Activated CD8-positive, alpha-beta memory T cell treated with anti-CD3 and anti-CD28 coated beads for 24 hours (primary cell): ENCODE results near the gene RNF38.
"Not testable (repeated sequence)": the region's sequence is repeated elsewhere in the genome, so short reads cannot be mapped to it uniquely, and the experiment has no call there.

Experiments used
- DNase-seq: peaks from one replicate; pipeline ENCODE4 v3.0.0-alpha.2; 2020

RNF38 gene

GRCh38 chr9:36325081-36325828 lies 74.8 kb downstream of the RNF38 start:
- DNase-seq: no peak

- no peak for DNase-seq
These were observed 76.1 kb downstream of the RNF38 start for GRCh38 chr9:36323926-36324325.

- no peak for DNase-seq
These were observed 77.6 kb downstream of the RNF38 start for GRCh38 chr9:36322462-36322861.

- not testable (repeated sequence) for DNase-seq
These were observed 78.2 kb downstream of the RNF38 start for GRCh38 chr9:36321903-36322302.

GRCh38 chr9:36320466-36320865 lies 79.6 kb downstream of the RNF38 start:
- no peak for DNase-seq

GRCh38 chr9:36319806-36320205 lies 80.3 kb downstream of the RNF38 start:
- DNase-seq: no peak

GRCh38 chr9:36319183-36319582 lies 80.9 kb downstream of the RNF38 start:
- no peak for DNase-seq

GRCh38 chr9:36318212-36318802 lies 81.8 kb downstream of the RNF38 start:
- no peak for DNase-seq

- no peak for DNase-seq
These were observed 82.3 kb downstream of the RNF38 start for GRCh38 chr9:36317766-36318165.

- DNase-seq: no peak
These were observed 83.3 kb downstream of the RNF38 start for GRCh38 chr9:36316611-36317317.

GRCh38 chr9:36316049-36316448 lies 84.0 kb downstream of the RNF38 start:
- no peak for DNase-seq

- no peak for DNase-seq
These were observed 84.8 kb downstream of the RNF38 start for GRCh38 chr9:36315283-36315682.

- DNase-seq: no peak
These were observed 85.3 kb downstream of the RNF38 start for GRCh38 chr9:36314740-36315139.

GRCh38 chr9:36306471-36307306 lies 93.4 kb downstream of the RNF38 start:
- DNase-seq: no peak

GRCh38 chr9:36304366-36304765 lies 95.7 kb downstream of the RNF38 start:
- not testable (repeated sequence) for DNase-seq

GRCh38 chr9:36301227-36301626 lies 98.8 kb downstream of the RNF38 start:
- DNase-seq: no peak

- no peak for DNase-seq
These were observed 101.5 kb downstream of the RNF38 start for GRCh38 chr9:36298566-36298965.

GRCh38 chr9:36297798-36298197 lies 102.3 kb downstream of the RNF38 start:
- no peak for DNase-seq

- DNase-seq: not testable (repeated sequence)
These were observed 105.1 kb downstream of the RNF38 start for GRCh38 chr9:36294996-36295395.

GRCh38 chr9:36293918-36294317 lies 106.2 kb downstream of the RNF38 start:
- no peak for DNase-seq

GRCh38 chr9:36293171-36293570 lies 106.9 kb downstream of the RNF38 start:
- DNase-seq: no peak

- DNase-seq: no peak
These were observed 107.4 kb downstream of the RNF38 start for GRCh38 chr9:36292641-36293040.

- no peak for DNase-seq
These were observed 109.1 kb downstream of the RNF38 start for GRCh38 chr9:36290996-36291395.
